Measurements from ENCODE around the gene KIF2C.

Gene KIF2C

GRCh38 chr1:44817307-44817706 lies 77.7 kb downstream of the KIF2C start:
- no peak for DNase-seq
